Activated CD8-positive, alpha-beta T cell treated with anti-CD3 and anti-CD28 coated beads, Interleukin-2, amount 10 ng/mL, durations not matched to agents 7 days and 5 days (primary cell): ENCODE results near the gene VENTX. TPM values are rescaled to one million over a fixed set of nuclear protein-coding genes. Genes with fewer than 3 reads are reported as not detected.

Experiments
- ATAC-seq: fragments of 150-1000 bp; cut with Tn5 transposase; one replicate; pipeline ENCODE4 v1.10.0; 2021; ENCODE audit warnings: moderate library complexity
- CTCF ChIA-PET: fragments of 350-600 bp; sonication (Branson Sonifier 250); formaldehyde crosslinking; loops from one replicate; lab custom pipeline; 2021; ENCODE audit warnings: antibody characterized with exemption; lab: Charles Lee
- POLR2A ChIA-PET: fragments of 350-600 bp; sonication (Branson Sonifier 250); formaldehyde crosslinking; loops from one replicate; lab custom pipeline; 2021; ENCODE audit warnings: antibody characterized with exemption; lab: Charles Lee
- DNase-seq: peaks from one replicate; pipeline ENCODE4 v3.0.0-alpha.2; 2020
- H3K27ac Mint-ChIP-seq: one replicate; pipeline ENCODE4 v1.8.0; 2021; ENCODE audit warnings: mild to moderate bottlenecking, mixed read lengths
- H3K27me3 Mint-ChIP-seq: one replicate; pipeline ENCODE4 v1.8.0; 2021; ENCODE audit warnings: low read depth, mixed read lengths
- H3K36me3 Mint-ChIP-seq: one replicate; pipeline ENCODE4 v1.8.0; 2021; ENCODE audit warnings: low read depth, mixed read lengths
- H3K4me1 Mint-ChIP-seq: one replicate; pipeline ENCODE4 v1.8.0; 2021; ENCODE audit warnings: low read depth, mixed read lengths
- H3K4me3 Mint-ChIP-seq: one replicate; pipeline ENCODE4 v1.8.0; 2021; ENCODE audit warnings: mild to moderate bottlenecking, mixed read lengths
- H3K9me3 Mint-ChIP-seq: one replicate; pipeline ENCODE4 v1.8.0; 2022; ENCODE audit warnings: mixed read lengths; ENCODE audit not compliant: insufficient read depth
- total RNA-seq, 2 experiments: library from RNA; stranded (reverse); gene quantifications; one replicate each; pipeline ENCODE4 v1.2.3, GENCODE V29; 2021

Gene VENTX
- total RNA-seq, 2 experiments from 2014 or later = not detected

DNA sequence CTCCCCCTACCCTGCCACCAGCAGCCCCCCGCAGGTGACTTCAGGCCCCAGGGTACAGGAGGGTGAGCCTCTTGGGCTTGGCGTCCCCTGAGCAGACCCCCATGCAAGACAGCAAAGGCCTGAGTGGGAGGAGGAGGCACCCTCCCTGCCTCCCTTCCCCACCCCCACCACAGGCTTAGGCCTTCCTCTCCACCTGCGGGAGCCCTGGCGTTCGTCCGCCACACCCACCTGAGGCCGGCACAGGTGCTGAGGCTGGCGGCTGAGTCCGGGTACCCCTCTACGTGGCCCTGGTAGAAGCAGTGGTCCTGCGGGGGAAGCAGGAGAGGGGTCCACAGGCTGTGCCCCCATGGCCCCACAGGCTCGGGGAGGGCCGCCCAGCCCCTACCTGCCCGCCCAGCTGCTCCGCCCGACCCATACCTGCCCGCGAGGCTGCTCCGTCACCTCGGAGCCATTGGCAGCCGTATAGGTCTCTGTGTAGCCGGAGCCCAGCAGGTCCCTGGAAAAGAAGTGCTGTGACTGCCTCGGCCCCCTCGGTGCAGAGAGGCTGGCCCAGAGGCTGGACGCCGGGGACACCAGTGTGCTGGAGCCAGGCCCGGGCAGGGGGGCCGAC is 36.0 kb downstream of the VENTX start:
- peaks cover 33% of the 10 kb centered on the region for H3K4me1 Mint-ChIP-seq
- H3K4me3 Mint-ChIP-seq = no peak overlapping the region
- peaks cover 16% of the 10 kb centered on the region for H3K36me3 Mint-ChIP-seq
- DNase-seq (no peak), ATAC-seq (no peak)
- POLR2A ChIA-PET = interaction anchor here (1.7 kb wide), 1 partner anchor 14 kb away, joined by 7 read pairs; no protein-coding TSS in a partner anchor
- H3K27ac Mint-ChIP-seq = no peak overlapping the region
- CTCF ChIA-PET = interaction anchor here (1.2 kb wide), 1 partner anchor 34 kb away, joined by 4 read pairs; no protein-coding TSS in a partner anchor
- no peaks in the 10 kb centered on the region for H3K9me3 Mint-ChIP-seq
- H3K27me3 Mint-ChIP-seq = no peaks in the 10 kb centered on the region

DNA sequence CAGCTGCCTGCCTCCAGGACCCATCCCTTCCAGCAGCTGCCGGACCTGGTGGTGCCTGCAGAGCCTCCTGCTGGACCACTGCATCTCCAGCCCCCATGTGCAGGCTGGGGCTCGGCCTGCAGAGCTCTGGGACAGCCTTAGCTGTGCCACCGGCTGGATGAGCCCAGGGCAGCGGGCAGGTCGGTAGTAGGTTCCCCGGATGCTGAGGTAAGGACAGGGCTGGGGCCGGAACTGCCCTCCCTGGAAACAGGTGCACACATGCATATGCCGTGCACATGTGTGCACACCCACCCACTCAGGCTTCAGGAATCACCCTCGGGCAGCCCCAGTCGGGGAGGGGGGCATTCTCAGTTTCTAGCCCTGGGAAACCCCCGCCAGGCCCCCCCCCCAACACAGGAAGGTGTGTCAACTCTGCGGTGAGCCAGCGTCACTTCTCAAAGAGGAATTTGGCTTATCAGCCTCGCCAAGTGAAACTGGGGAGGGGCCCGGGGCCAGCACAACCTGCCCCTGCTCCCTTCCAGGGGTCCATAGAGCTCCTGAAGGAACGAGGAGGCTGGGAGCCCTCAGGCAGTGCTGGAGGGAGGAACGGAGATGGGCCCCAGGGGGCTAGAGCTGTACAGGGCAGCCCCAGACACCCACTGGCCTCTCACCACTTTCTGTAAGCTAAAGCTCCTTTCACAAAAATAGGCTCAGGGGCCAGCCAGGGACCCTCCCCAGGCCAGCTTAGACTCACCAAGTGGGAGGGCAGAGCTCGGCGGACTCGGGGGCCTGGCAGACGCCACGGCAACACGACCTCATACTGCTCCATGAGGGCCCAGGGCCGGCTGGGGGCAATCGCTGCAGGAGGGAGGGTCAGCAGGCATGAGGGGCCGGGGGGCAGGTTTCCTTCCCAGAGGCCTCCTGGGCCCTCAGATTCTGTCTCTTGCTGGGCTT is 37.4 kb downstream of the VENTX start:
- peak overlapping the region; percentile 87 for H3K4me3 Mint-ChIP-seq
- POLR2A ChIA-PET = interaction anchor here (0.5 to 3.5 kb wide), 11 partner anchors 11 to 828 kb away, joined by 3 to 13 read pairs (median 3); no protein-coding TSS in a partner anchor

DNA sequence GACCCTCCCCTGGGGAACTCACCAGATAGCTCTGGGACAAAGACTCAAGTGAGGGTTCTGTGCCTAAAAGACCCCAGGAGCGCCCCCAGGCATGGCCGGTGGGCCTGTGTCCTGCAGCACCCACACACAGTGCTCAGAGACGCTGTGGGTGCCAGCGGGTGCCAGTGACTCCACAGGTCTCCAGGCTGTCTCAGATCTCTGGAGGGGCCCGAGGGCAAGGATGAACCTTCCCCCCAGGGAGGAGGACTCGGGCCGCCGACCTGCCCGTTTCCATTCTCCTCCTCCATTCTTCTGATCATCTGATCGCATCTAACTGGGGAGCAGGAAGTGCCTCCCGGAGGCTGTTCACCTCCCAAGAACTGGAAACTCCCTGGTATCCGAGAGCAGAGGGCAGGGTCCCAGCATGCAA is 38.0 kb downstream of the VENTX start:
- H3K4me3 Mint-ChIP-seq = peak overlapping the region; percentile 87
- H3K36me3 Mint-ChIP-seq = peaks cover 28% of the 10 kb centered on the region
- POLR2A ChIA-PET = interaction anchor here (0.5 to 3.5 kb wide), 11 partner anchors 9 to 829 kb away, joined by 3 to 13 read pairs (median 3); no protein-coding TSS in a partner anchor
- ATAC-seq (peak; percentile 62), DNase-seq (peak; percentile 63)
- H3K27ac Mint-ChIP-seq = peak overlapping the region; percentile 86
- H3K27me3 Mint-ChIP-seq = no peaks in the 10 kb centered on the region
- H3K9me3 Mint-ChIP-seq = no peaks in the 10 kb centered on the region
- CTCF ChIA-PET = interaction anchor here (1.0 to 2.8 kb wide), 7 partner anchors 8 to 132 kb away, joined by 3 to 17 read pairs (median 5); no protein-coding TSS in a partner anchor
- peaks cover 49% of the 10 kb centered on the region for H3K4me1 Mint-ChIP-seq

More for the DNA sequence above, 37.4 kb downstream of the VENTX start:
- Mint-ChIP-seq H3K36me3 (peaks cover 26% of the 10 kb centered on the region), H3K27me3 (no peaks in the 10 kb centered on the region), H3K27ac (peak overlapping the region; percentile 86), H3K9me3 (no peaks in the 10 kb centered on the region), H3K4me1 (peaks cover 47% of the 10 kb centered on the region)
- CTCF ChIA-PET = interaction anchor here (0.8 to 2.8 kb wide), 8 partner anchors 12 to 131 kb away, joined by 3 to 17 read pairs (median 6); no protein-coding TSS in a partner anchor
- ATAC-seq (peak; percentile 60), DNase-seq (peak; percentile 77)

DNA sequence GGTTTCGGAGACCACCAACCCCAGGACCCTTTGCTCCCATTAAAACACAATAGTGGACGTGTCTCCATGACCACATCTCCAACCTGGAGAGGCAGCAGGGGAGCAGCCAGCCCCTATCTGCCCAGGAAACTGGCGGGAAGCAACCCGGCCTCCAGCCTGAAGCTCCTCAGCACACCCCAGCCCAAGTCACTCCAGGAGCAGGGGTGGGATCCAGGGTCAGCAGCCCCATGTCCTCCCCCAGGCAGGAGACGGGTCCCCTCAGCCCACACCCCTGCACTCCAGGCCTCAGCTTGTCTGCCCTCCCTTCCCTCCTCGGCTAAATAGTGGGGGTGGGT is 38.4 kb downstream of the VENTX start:
- no peak for DNase-seq
- ATAC-seq = peak; percentile 0
- Mint-ChIP-seq H3K27me3 (no peaks in the 10 kb centered on the region), H3K36me3 (peaks cover 28% of the 10 kb centered on the region), H3K4me1 (peaks cover 49% of the 10 kb centered on the region), H3K9me3 (no peaks in the 10 kb centered on the region), H3K27ac (peak overlapping the region; percentile 86), H3K4me3 (peak overlapping the region; percentile 87)
- POLR2A ChIA-PET = interaction anchor here (0.6 to 3.5 kb wide), 7 partner anchors 9 to 133 kb away, joined by 3 to 13 read pairs (median 4); no protein-coding TSS in a partner anchor
- CTCF ChIA-PET = interaction anchor here (1.0 to 2.8 kb wide), 6 partner anchors 8 to 54 kb away, joined by 3 to 17 read pairs (median 5); no protein-coding TSS in a partner anchor

DNA sequence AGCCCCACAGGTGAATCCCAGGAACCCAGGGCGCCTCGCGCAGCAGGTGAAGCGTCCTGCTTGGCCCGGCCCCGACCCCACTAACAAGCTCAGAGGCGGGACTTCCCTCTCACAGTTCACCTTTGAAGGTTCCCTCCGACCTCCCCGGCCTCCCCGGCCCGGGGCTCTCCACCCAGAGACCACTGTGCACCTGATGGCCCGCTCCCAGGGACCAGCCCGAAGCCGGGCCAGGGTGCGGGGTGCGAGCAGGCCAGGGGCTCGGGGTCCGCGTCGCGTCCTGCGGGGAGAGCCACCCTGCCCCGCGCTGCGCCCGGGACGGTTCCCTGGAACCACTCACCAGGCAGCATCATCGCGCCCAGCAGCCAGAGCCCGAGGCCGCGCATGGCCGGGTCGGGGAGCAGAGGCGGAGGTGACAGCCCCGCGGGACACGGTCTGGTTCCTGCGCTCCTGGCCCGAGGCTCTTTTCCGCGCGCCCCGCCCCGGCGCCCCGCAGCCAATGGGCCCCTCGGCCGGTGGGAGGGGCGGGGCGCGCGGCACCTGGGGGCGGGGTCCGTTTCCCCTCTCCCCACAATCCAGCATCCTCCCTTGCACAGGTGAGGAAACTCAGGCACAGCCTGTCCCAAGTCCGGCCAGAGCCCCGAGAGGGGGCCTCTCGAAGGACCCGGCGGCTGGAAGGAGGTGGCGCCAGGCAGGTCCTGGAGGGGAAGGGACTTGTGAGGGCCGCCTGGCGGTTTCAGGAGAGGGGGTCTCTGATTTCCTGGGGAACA is 39.0 kb downstream of the VENTX start, which contains the start of gene ADAM8:
ADAM8 (minus strand) TSS at position 434 of the 767 bp plus-strand sequence; CDS start at position 383, 51 bp downstream.
- Mint-ChIP-seq H3K4me1 (peaks cover 49% of the 10 kb centered on the region), H3K27me3 (no peaks in the 10 kb centered on the region), H3K9me3 (no peaks in the 10 kb centered on the region), H3K36me3 (peaks cover 28% of the 10 kb centered on the region), H3K27ac (peak within 1 kb of the TSS; percentile 92), H3K4me3 (peak within 1 kb of the TSS; percentile 87)
- CTCF ChIA-PET = interaction anchor here (1.0 to 4.4 kb wide), 7 partner anchors 9 to 53 kb away, joined by 3 to 23 read pairs (median 5); no protein-coding TSS in a partner anchor
- POLR2A ChIA-PET = interaction anchor here (0.6 to 3.5 kb wide), 8 partner anchors 10 to 79 kb away, joined by 3 to 13 read pairs (median 4); no protein-coding TSS in a partner anchor
- DNase-seq = peak; percentile 66
- peak; percentile 61 for ATAC-seq

DNA sequence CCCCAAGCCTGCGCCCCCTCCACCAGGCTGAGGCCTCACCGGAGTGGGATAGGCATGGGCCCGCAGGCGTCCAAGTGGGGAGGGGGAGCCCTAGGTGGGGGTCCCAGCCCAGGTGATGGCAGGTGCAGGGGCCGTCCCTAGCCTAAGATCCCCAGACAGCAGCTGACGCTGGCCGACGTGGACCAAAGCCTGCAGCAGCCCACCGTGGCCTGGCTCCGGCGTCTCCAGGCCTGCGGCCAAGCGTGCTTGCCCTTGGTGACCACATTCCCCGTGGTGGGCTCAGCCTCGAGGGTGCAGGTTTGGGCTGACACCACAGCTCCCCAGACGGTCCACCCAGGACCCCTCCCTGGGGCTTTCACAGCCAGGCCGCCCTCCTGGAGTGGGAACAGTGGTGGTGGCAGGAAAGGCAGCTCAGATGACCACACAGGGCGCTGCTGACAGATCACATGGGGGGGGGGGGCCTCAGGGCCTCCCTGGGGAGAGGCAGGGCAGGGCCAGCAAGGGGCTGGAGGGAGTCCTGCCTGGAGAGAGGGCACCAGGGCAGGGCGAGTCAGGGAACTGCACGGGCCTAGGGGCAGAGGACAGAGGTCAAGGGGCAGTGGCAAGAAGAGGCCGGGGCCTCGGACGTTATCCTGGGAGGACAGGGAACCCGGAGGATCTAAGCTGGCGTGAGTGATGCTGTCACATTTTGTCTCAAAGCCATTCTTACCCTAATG is 39.8 kb downstream of the VENTX start:
- Mint-ChIP-seq H3K9me3 (no peaks in the 10 kb centered on the region), H3K4me1 (peaks cover 49% of the 10 kb centered on the region), H3K36me3 (peaks cover 30% of the 10 kb centered on the region), H3K4me3 (peak overlapping the region; percentile 76), H3K27me3 (no peaks in the 10 kb centered on the region), H3K27ac (peak overlapping the region; percentile 92)
- ATAC-seq (no peak), DNase-seq (no peak)
- ChIA-PET CTCF (interaction anchor here (1.2 to 4.4 kb wide), 3 partner anchors 26 to 52 kb away, joined by 3 to 23 read pairs (median 3); no protein-coding TSS in a partner anchor), POLR2A (interaction anchor here (0.9 to 3.5 kb wide), 4 partner anchors 10 to 78 kb away, joined by 3 to 13 read pairs (median 4); no protein-coding TSS in a partner anchor)

DNA sequence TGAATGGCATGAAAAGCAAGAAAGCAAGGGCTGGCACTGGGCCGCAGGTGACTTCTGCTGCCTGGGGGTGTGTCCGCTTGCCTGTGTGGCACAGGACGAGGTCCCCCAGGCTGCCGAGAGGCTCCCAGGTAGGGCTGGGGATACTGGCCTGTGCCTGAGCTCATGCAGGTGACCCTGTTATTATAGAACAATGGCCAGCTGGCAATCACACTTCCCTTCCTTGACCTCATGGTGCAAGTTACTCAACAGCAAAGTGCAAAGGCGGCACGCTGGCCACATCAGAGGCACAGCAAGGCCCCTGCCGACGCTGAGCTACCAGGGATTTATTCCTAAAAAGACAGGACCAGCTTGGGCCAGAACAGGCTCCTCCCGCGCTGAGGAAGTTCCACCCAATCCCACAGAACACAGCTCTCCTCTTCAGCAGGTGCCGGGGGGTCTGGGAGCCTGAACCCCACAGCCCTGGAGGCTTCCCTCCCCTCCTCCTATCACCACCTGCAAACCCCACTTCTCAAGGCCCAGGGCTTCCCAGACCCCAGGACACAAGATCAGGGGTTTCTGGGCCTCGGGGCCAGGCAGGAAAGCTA is 40.4 kb downstream of the VENTX start:
- CTCF ChIA-PET = interaction anchor here (1.2 to 4.4 kb wide), 4 partner anchors 19 to 52 kb away, joined by 3 to 23 read pairs (median 4); no protein-coding TSS in a partner anchor

DNA sequence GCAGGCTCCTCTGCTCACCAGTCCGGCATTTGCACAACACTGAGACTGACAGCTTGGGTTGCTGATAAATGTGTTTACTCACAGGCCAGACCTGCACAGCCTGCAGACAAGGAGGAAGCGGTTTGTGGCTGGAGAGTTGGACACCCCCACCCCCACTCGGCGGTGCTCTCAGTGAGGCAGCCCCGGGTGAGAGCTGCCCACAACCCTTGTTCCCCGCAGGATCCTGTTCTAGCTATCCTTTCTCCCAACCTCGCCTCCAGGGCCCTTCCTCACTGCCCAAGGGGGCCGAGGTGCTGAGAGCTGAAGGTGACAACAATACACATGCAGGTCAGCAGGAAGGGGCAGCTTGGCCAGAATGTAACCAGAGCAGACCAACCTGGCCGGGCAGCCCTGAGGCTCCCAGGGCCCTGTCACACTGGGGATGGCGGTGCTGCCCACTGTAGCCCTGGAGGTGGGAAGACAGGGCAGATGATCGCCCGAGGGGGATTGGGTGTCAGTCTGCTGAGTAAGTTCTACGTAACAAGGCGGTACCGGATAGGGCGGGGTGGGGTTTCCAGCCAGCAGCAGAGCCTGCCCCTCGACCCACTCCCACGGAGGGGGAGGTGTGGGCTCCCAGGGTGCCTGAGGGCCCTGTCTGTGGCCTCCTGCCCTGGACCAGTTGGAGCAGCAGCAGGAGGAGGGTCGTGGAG is 41.1 kb downstream of the VENTX start:
- Mint-ChIP-seq H3K27ac (peak overlapping the region; percentile 92), H3K9me3 (no peaks in the 10 kb centered on the region), H3K36me3 (peaks cover 31% of the 10 kb centered on the region), H3K4me1 (peaks cover 49% of the 10 kb centered on the region), H3K4me3 (peak overlapping the region; percentile 76), H3K27me3 (no peaks in the 10 kb centered on the region)
- DNase-seq = peak; percentile 82
- CTCF ChIA-PET = interaction anchor here (1.2 to 4.4 kb wide), 4 partner anchors 20 to 51 kb away, joined by 3 to 23 read pairs (median 4); no protein-coding TSS in a partner anchor
- peak; percentile 22 for ATAC-seq
- POLR2A ChIA-PET = interaction anchor here (1.1 kb wide), 1 partner anchor 20 kb away, joined by 4 read pairs; no protein-coding TSS in a partner anchor

More for the DNA sequence above, 40.4 kb downstream of the VENTX start:
- no peaks in the 10 kb centered on the region for H3K9me3 Mint-ChIP-seq
- POLR2A ChIA-PET = interaction anchor here (1.1 kb wide), 2 partner anchors 20 to 77 kb away, joined by 4 read pairs; no protein-coding TSS in a partner anchor
- H3K4me1 Mint-ChIP-seq = peaks cover 49% of the 10 kb centered on the region
- ATAC-seq (no peak), DNase-seq (no peak)
- peak overlapping the region; percentile 76 for H3K4me3 Mint-ChIP-seq
- peaks cover 32% of the 10 kb centered on the region for H3K36me3 Mint-ChIP-seq
- H3K27me3 Mint-ChIP-seq = no peaks in the 10 kb centered on the region
- H3K27ac Mint-ChIP-seq = peak overlapping the region; percentile 92
